Measurements from ENCODE around the gene LRP4. TPM values are rescaled to one million over a fixed set of nuclear protein-coding genes. Genes with fewer than 3 reads are reported as not detected.

LRP4 gene
- total and polyA plus RNA-seq, 2 of the 8 experiments (the other 6 are each of a cell fraction or from before 2014, with no cell fraction given), result 5.4 to 22.1 TPM

- Histone ChIP-seq H2AFZ (ENCODE audit: low read length) (no peak overlapping the region), H3K27ac (ENCODE audit: low read depth, low read length) (no peak overlapping the region), H3K4me3 (ENCODE audit: extremely low read depth in 1 of 4, insufficient read depth in 2 of 4, low read depth in 3 of 4, low read length in 4 of 4) (peak overlapping the region; percentile 53 to 74 (median 62)), H3K9me3 (ENCODE audit: insufficient read depth in 2 of 2, low read depth in 1 of 2, low read length in 1 of 2) (no peaks in the 10 kb centered on the region), H4K5ac (ENCODE audit: insufficient read length, low read depth, low read length) (no peak overlapping the region), H4K20me1 (replicated peaks in 1 of 2; ENCODE audit: control insufficient read depth in 1 of 2, insufficient read depth in 2 of 2, low read length in 2 of 2) (peaks cover 0 to 2% of the 10 kb centered on the region in 2 experiments), H2BK15ac (ENCODE audit: low read length) (no peak overlapping the region), H3K56ac (replicated peaks; ENCODE audit: insufficient read length, low read depth, low read length) (no peak overlapping the region), H3K9ac (replicated peaks in 1 of 4; ENCODE audit: extremely low read depth in 1 of 4, low read depth in 3 of 4, low read length in 3 of 4) (peak overlapping the region in 3 of 4 experiments; percentile 56 to 84 (median 61); a peak in 4 of 7 replicates), H3K79me2 (ENCODE audit: control insufficient read depth in 1 of 2, insufficient read depth in 2 of 2, low read length in 2 of 2) (peaks cover 7 to 28% of the 10 kb centered on the region in 2 experiments), H3K4me2 (ENCODE audit: insufficient read depth in 1 of 2, low read depth in 2 of 2, low read length in 2 of 2) (peak overlapping the region; percentile 93 to 95), H2BK5ac (ENCODE audit: low read depth, low read length) (no peak overlapping the region), H4K91ac (replicated peaks; ENCODE audit: insufficient read length, low read length) (no peak overlapping the region), H3K27me3 (replicated peaks in 1 of 4; ENCODE audit: control insufficient read depth in 3 of 4, extremely low read depth in 1 of 4, insufficient read depth in 3 of 4, low read length in 3 of 4) (peaks cover 0 to 15% (median 5%) of the 10 kb centered on the region in 4 experiments; a peak in 5 of 7 replicates), H3K36me3 (ENCODE audit: control insufficient read depth in 2 of 4, insufficient read depth in 4 of 4, low read length in 3 of 4) (no peaks in the 10 kb centered on the region), H2AK5ac (ENCODE audit: low read depth, low read length) (no peak overlapping the region), H3K23ac (ENCODE audit: insufficient read length) (no peak overlapping the region), H3K4ac (replicated peaks; ENCODE audit: insufficient read length, low read depth, low read length) (no peak overlapping the region), H2BK120ac (replicated peaks; ENCODE audit: low read depth, low read length) (no peak overlapping the region), H3K23me2 (ENCODE audit: low read depth, low read length) (peaks cover 19% of the 10 kb centered on the region), H3K4me1 (replicated peaks in 1 of 4; ENCODE audit: control insufficient read depth in 3 of 4, insufficient read depth in 4 of 4, low read length in 3 of 4) (peaks cover 14 to 20% (median 18%) of the 10 kb centered on the region in 4 experiments), H4K8ac (ENCODE audit: extremely low read depth, insufficient read depth, low read length) (no peak overlapping the region; the same call in 1 of the 2 replicates), H3K18ac (ENCODE audit: extremely low read depth, low read length) (peak overlapping the region; percentile 71), H3K79me1 (ENCODE audit: low read depth, low read length) (peaks cover 11% of the 10 kb centered on the region), H2BK20ac (ENCODE audit: low read length) (no peak overlapping the region), H2BK12ac (ENCODE audit: low read depth, low read length) (no peak overlapping the region), H3K14ac (ENCODE audit: insufficient read length) (no peak overlapping the region)
- FAIRE-seq (no peak), DNase-seq (ENCODE audit: low read depth in 1 of 2, low spot score in 2 of 2) (no peak)
- ChIA-PET POLR2A (ENCODE audit: partially characterized antibody) (interaction anchor here (1.1 to 1.3 kb wide), 2 partner anchors 19 to 243 kb away, joined by 3 read pairs; partner anchors contain the start of gene CSTPP1), CTCF (ENCODE audit: partially characterized antibody) (interaction anchor here (1.4 to 6.6 kb wide), 5 partner anchors 11 to 240 kb away, joined by 5 to 81 read pairs (median 12); partner anchors contain the start of gene CSTPP1)
- WGBS, 2 experiments (ENCODE audit: extremely low coverage in 1 of 2, insufficient coverage in 1 of 2, insufficient read length in 1 of 2, insufficient replicate concordance in 2 of 2, low coverage in 1 of 2, low lambda C conversion rate in 2 of 2, missing lambda C conversion rate in 1 of 2), result 1% methylated on average over 20 of the region's 22 CpGs; no CpG with 5 or more reads in 1 of the 2 experiments
- peak; percentile 30 for TF ChIP-seq KDM4A (IDR thresholded peaks at IDR 0.05; ENCODE audit: low read depth, low read length, severe bottlenecking)
- TF ChIP-seq YY1 (IDR thresholded peaks at IDR 0.05; ENCODE audit: low read depth, low read length), result no peak
These were observed 628 bp downstream of the LRP4 start for GRCh38 chr11:46917762-46918082.
